Activated naive CD4-positive, alpha-beta T cell treated with anti-CD3 and anti-CD28 coated beads, Interleukin-2, amount 50 U/mL, for 72 hours (primary cell): ENCODE data around the gene VPS13C. TPM values are rescaled to one million over a fixed set of nuclear protein-coding genes. Genes with fewer than 3 reads are reported as not detected.

Source experiments
- ATAC-seq, 2 donors: fragments of 150-1000 bp; cut with Tn5 transposase; 2 replicates each; pipeline ENCODE4 v1.10.0; 2021; ENCODE audit warnings: mild to moderate bottlenecking in 2 of 2, moderate library complexity in 2 of 2
- DNase-seq, 2 donors: peaks; one replicate each; pipeline ENCODE4 v3.0.0; 2021 to 2022; ENCODE audit warnings: low spot score in 2 of 2
- H3K27ac Mint-ChIP-seq, 2 donors: one replicate each; pipeline ENCODE4 v1.8.0; 2022; ENCODE audit warnings: mild to moderate bottlenecking in 2 of 2, mixed read lengths in 2 of 2
- H3K36me3 Mint-ChIP-seq, 2 donors: one replicate each; pipeline ENCODE4 v1.8.0; 2022; ENCODE audit warnings: mixed read lengths in 2 of 2
- H3K9me3 Mint-ChIP-seq, 2 donors: one replicate each; pipeline ENCODE4 v1.8.0; 2022; ENCODE audit warnings: mixed read lengths in 2 of 2
- total RNA-seq, 2 donors: library from RNA; stranded (reverse); gene quantifications; one replicate each; pipeline ENCODE4 v1.2.3, GENCODE V29; 2022

VPS13C gene
- total RNA-seq, 2 donors from 2014 or later: 59.4 to 61.0 TPM

GRCh38 chr15:61830536-61831330 lies 229.5 kb downstream of the VPS13C start:
- DNase-seq (no peak), ATAC-seq (no peak)
- Mint-ChIP-seq H3K36me3 (no peaks in the 10 kb centered on the region), H3K27ac (no peak overlapping the region), H3K9me3 (no peaks in the 10 kb centered on the region)

- Mint-ChIP-seq H3K9me3 (no peaks in the 10 kb centered on the region), H3K36me3 (no peaks in the 10 kb centered on the region), H3K27ac (no peak overlapping the region)
- DNase-seq: no peak
- no peak for ATAC-seq
Observed at GRCh38 chr15:61829514-61829889, 230.7 kb downstream of the VPS13C start.

- no peaks in the 10 kb centered on the region for H3K36me3 Mint-ChIP-seq
- no peak for DNase-seq
- no peak overlapping the region for H3K27ac Mint-ChIP-seq
- no peaks in the 10 kb centered on the region for H3K9me3 Mint-ChIP-seq
- ATAC-seq: no peak
Observed at GRCh38 chr15:61828860-61829513, 231.3 kb downstream of the VPS13C start.

GRCh38 chr15:61828008-61828407 lies 232.2 kb downstream of the VPS13C start:
- Mint-ChIP-seq H3K36me3 (no peaks in the 10 kb centered on the region), H3K9me3 (no peaks in the 10 kb centered on the region), H3K27ac (no peak overlapping the region)
- no peak for ATAC-seq
- DNase-seq: no peak

GRCh38 chr15:61827131-61827530 lies 233.1 kb downstream of the VPS13C start:
- no peak overlapping the region for H3K27ac Mint-ChIP-seq
- ATAC-seq (no peak), DNase-seq (no peak)
- no peaks in the 10 kb centered on the region for H3K36me3 Mint-ChIP-seq
- no peaks in the 10 kb centered on the region for H3K9me3 Mint-ChIP-seq

GRCh38 chr15:61824291-61824690 lies 236.0 kb downstream of the VPS13C start:
- no peak for ATAC-seq
- Mint-ChIP-seq H3K36me3 (no peaks in the 10 kb centered on the region), H3K27ac (no peak overlapping the region), H3K9me3 (no peaks in the 10 kb centered on the region)
- no peak for DNase-seq

- H3K9me3 Mint-ChIP-seq: no peaks in the 10 kb centered on the region
- no peaks in the 10 kb centered on the region for H3K36me3 Mint-ChIP-seq
- ATAC-seq (no peak), DNase-seq (no peak)
- no peak overlapping the region for H3K27ac Mint-ChIP-seq
Observed at GRCh38 chr15:61822511-61822910, 237.7 kb downstream of the VPS13C start.

- DNase-seq (no peak), ATAC-seq (no peak)
- no peak overlapping the region for H3K27ac Mint-ChIP-seq
- no peaks in the 10 kb centered on the region for H3K36me3 Mint-ChIP-seq
- no peaks in the 10 kb centered on the region for H3K9me3 Mint-ChIP-seq
Observed at GRCh38 chr15:61820951-61821350, 239.3 kb downstream of the VPS13C start.

GRCh38 chr15:61820212-61820611 lies 240.0 kb downstream of the VPS13C start:
- DNase-seq: no peak
- Mint-ChIP-seq H3K27ac (no peak overlapping the region), H3K9me3 (no peaks in the 10 kb centered on the region), H3K36me3 (no peaks in the 10 kb centered on the region)
- ATAC-seq: no peak

- Mint-ChIP-seq H3K36me3 (no peaks in the 10 kb centered on the region), H3K9me3 (no peaks in the 10 kb centered on the region), H3K27ac (no peak overlapping the region)
- ATAC-seq: no peak
- no peak for DNase-seq
Observed at GRCh38 chr15:61819386-61819785, 240.9 kb downstream of the VPS13C start.

GRCh38 chr15:61818801-61819200 lies 241.4 kb downstream of the VPS13C start:
- no peak for DNase-seq
- no peaks in the 10 kb centered on the region for H3K36me3 Mint-ChIP-seq
- no peaks in the 10 kb centered on the region for H3K9me3 Mint-ChIP-seq
- H3K27ac Mint-ChIP-seq: no peak overlapping the region
- ATAC-seq: no peak

GRCh38 chr15:61816856-61817255 lies 243.4 kb downstream of the VPS13C start:
- Mint-ChIP-seq H3K27ac (no peak overlapping the region), H3K9me3 (no peaks in the 10 kb centered on the region), H3K36me3 (no peaks in the 10 kb centered on the region)
- DNase-seq (no peak), ATAC-seq (no peak)

- no peak overlapping the region for H3K27ac Mint-ChIP-seq
- DNase-seq (no peak), ATAC-seq (no peak)
- no peaks in the 10 kb centered on the region for H3K36me3 Mint-ChIP-seq
- no peaks in the 10 kb centered on the region for H3K9me3 Mint-ChIP-seq
Observed at GRCh38 chr15:61815356-61816083, 244.7 kb downstream of the VPS13C start.

GRCh38 chr15:61812476-61812875 lies 247.8 kb downstream of the VPS13C start:
- ATAC-seq: no peak
- H3K27ac Mint-ChIP-seq: no peak overlapping the region
- no peak for DNase-seq
- no peaks in the 10 kb centered on the region for H3K9me3 Mint-ChIP-seq
- no peaks in the 10 kb centered on the region for H3K36me3 Mint-ChIP-seq

- no peak for DNase-seq
Observed at GRCh38 chr15:61811952-61812351, 248.3 kb downstream of the VPS13C start.

GRCh38 chr15:61809216-61809615 lies 251.0 kb downstream of the VPS13C start:
- DNase-seq (no peak), ATAC-seq (no peak)
- Mint-ChIP-seq H3K9me3 (no peaks in the 10 kb centered on the region), H3K36me3 (no peaks in the 10 kb centered on the region), H3K27ac (no peak overlapping the region)

More at GRCh38 chr15:61811952-61812351, 248.3 kb downstream of the VPS13C start:
- no peak for ATAC-seq
- Mint-ChIP-seq H3K27ac (no peak overlapping the region), H3K36me3 (no peaks in the 10 kb centered on the region), H3K9me3 (no peaks in the 10 kb centered on the region)

GRCh38 chr15:61807281-61807929 lies 252.8 kb downstream of the VPS13C start:
- no peak overlapping the region for H3K27ac Mint-ChIP-seq
- H3K9me3 Mint-ChIP-seq: no peaks in the 10 kb centered on the region
- H3K36me3 Mint-ChIP-seq: no peaks in the 10 kb centered on the region
- ATAC-seq (no peak), DNase-seq (no peak)
